ENCODE data around the gene ITPR1.

DNA sequence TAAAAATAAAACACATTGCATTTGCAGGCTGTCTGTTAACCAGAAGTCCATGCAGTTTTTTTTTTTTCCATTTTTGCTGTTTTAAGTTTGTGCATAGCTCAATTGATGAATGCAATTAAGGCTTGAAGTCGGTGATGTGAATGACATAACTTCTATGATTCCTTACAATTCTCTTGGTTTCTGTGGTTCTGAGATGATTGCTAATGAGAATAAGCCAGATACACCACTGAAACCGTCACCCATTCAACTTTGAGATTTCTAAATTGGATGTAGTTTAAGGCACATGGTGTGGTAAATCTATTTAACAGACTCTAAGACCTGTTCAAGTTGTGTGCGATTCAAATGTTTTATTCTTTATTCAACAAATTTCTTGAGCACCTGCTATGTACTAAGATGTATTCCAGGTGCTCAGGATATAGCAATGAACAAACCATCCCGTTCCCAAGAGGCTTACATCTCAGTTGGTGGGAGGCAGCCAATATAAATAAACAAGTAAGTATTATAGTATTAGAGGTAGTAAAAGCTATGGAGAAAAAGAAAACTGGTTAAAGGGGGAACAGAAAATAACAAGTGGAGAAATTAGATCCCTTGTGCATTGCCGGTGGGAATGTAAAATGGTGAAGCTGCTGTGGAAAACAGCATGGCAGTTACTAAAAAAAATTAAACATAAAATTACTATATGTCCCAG is 4.0 kb downstream of the ITPR1 start:
- TF ChIP-seq, protein P1, sequence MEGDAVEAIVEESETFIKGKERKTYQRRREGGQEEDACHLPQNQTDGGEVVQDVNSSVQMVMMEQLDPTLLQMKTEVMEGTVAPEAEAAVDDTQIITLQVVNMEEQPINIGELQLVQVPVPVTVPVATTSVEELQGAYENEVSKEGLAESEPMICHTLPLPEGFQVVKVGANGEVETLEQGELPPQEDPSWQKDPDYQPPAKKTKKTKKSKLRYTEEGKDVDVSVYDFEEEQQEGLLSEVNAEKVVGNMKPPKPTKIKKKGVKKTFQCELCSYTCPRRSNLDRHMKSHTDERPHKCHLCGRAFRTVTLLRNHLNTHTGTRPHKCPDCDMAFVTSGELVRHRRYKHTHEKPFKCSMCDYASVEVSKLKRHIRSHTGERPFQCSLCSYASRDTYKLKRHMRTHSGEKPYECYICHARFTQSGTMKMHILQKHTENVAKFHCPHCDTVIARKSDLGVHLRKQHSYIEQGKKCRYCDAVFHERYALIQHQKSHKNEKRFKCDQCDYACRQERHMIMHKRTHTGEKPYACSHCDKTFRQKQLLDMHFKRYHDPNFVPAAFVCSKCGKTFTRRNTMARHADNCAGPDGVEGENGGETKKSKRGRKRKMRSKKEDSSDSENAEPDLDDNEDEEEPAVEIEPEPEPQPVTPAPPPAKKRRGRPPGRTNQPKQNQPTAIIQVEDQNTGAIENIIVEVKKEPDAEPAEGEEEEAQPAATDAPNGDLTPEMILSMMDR (IDR thresholded peaks at IDR 0.05): no peak
- TF ChIP-seq POLR2A (IDR thresholded peaks at IDR 0.05) (no peak), POLR2AphosphoS5 (IDR thresholded peaks at IDR 0.05) (no peak)
